ENCODE measurements around the gene BCL2.

BCL2 gene

DNA sequence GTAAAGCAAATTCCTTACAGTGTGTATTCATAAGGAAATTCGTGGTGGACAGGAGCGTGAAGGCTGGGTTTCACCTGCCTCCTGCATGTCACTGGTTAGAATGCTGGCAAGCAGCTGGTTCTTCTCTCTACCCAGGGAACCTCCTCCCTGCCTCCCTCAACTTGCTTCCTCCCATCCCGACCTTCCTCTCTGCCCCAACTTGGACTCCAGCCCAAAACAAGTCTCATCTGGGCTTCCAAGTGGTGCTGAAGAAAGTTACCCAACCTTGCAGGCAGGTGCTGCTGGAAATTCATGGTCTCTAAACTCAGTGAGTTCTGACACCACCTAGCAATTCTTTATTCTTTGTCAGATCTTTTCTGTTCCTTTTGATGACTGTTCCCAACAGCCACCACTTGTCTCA is 184.5 kb downstream of the BCL2 start:
- DNase-seq: no peak

DNA sequence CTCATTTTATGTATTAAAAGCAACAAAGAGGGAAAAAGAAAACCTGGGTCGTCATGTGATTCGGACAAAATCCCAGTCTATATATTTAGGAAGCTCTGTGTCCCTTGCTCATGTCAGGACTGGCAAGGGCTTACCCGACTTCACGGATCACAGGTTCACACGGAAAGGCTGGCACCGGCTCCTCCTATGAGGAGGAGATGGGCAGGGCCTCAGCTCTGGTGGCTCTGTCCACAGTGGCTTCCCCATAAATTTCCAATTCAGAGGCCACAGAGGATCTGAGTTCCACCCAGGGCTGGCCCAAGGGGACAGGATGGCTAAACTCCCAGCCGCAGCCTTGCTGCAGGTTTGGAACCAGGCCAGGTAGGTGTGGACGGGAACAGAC is 186.8 kb downstream of the BCL2 start:
- no peak for DNase-seq

GRCh38 chr18:63131959-63132818 is 187.4 kb downstream of the BCL2 start:
- no peak for DNase-seq

DNA sequence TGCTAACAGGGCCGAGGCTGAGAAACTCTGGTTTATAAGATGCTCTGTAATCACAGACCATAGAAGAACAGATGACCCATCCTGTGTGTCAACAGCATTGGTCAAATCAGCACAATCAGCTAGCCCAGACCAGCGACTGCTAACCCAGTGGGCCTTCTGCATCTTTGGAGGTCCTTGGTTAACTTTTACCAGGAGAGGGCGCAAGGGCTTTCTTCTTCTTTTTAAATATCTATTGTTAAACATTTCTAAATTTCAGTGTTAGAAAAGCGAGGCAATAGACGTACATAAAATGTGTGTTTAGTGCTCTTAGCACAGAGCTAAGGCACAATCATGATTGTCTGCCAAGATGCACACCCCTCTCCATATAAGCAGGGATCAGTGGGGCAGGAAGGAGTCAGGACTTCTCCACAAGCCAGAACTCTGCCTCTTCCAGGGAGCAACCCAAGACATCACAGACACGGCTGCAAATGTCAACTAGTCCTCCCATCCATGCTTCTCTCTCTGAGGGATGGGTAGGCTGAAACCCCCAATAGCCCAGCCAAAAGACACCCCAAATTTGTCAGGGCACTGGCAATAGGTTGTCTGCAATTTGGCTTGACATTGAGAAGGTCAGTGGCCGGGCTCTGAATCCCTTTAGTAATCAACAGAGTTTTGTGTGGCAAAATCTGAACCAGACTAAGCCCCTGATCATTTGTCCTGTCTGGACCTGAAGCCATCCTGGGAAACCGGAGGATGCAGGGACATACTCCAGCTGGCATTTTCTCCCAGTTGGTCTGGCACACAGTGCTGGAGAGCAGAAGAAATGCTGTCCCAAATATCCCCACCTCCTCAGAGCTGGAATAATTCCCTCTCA is 188.2 kb downstream of the BCL2 start:
- no peak for DNase-seq

GRCh38 chr18:63130176-63130575 is 189.4 kb downstream of the BCL2 start:
- no peak for DNase-seq

GRCh38 chr18:63128237-63128974 is 191.2 kb downstream of the BCL2 start:
- no peak for DNase-seq

DNA sequence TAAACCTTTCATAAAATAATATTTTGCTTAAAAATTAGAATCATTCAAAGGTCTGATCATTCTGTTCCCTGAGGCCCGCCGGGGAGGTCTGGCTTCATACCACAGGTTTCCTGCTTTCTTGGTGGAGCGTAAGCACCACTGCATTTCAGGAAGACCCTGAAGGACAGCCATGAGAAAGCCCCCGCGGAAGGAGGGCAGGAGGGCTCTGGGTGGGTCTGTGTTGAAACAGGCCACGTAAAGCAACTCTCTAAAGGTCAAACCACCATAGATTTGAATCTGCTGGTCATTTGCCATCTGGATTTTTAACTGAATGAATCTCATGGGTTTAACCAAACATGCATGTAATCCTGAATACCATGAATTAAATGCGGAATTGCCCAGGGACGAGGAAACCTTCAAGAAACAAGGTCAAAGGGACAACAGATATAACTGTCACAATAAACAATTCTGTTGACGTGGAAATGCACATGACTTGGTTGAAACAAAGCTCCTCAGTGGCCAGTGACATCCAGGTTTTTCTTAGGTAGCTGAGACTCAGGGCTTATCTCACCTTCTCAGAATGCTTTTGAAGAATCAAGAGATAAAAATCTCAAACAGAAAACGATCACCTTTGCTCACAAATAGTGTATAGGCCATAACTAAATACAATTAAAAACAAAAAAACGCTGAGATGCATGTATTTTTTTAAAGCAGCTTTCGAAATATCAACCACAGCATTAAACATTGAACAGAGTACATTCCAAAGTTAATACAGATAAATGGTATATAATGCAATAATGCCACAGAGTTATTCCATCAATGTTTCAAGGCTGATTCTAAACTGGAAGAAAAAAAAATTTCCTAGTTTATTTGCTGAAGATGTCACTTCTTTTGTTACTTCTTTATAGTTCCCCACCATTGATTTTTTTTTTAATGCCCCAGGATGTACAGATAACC is 193.2 kb downstream of the BCL2 start:
- DNase-seq: no peak

GRCh38 chr18:63120620-63121019 is 198.9 kb downstream of the BCL2 start:
- DNase-seq: no peak

DNA sequence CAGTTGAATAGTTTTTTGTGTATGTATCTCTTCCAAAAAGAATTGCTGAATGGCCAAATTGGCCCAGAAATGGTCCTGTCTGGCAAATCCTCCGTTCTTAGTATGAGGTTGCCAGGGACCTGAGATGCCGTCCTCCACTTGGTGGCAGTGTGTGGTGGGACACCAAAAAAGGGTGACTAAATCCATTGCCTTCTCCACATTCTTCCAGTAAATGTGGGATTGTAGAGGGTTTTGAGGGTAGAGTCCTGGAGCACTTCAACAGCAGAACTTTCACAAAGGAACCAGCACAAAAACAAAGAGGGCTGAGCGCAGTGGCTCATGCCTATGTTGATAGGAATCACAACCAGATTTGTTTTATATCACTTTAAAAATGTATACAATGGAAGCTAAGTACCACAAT is 199.9 kb downstream of the BCL2 start:
- no peak for DNase-seq

DNA sequence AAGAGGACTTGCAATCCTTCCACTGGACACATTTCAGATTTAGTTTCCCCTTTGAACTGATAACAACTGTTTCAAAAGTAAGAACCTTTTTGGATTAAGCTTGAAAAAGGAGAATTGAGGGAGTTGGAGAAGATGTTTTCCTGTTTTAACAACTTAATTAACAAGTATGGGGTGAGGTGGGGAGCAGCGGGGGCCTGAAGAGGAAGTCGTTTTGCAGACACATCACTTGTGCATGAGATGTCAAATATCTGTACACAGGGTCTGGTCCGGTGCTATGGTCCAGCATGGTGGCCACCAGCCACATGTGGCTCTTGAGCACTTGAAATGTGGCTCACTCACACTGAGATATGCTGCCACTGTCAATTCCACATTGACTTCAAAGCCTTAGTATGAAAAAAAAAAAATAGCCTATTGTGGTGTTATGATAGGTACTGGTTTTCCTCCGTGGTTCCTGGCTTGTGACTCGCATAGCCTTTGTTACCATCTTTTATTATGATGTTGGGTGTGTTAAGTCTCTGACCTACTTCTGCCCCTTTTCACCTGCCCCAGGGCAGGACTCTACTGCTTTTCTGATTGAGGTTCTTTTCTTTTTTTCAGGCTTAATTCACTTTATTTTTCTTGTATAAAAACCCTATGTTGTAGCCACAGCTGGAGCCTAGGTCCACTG is 205.5 kb downstream of the BCL2 start:
- DNase-seq: no peak

GRCh38 chr18:63112706-63113105 is 206.9 kb downstream of the BCL2 start:
- no peak for DNase-seq

- DNase-seq: no peak
These were observed 207.7 kb downstream of the BCL2 start for GRCh38 chr18:63111671-63112402.

GRCh38 chr18:63109802-63110201 is 209.8 kb downstream of the BCL2 start:
- no peak for DNase-seq

- no peak for DNase-seq
These were observed 210.5 kb downstream of the BCL2 start for GRCh38 chr18:63109022-63109421.

DNA sequence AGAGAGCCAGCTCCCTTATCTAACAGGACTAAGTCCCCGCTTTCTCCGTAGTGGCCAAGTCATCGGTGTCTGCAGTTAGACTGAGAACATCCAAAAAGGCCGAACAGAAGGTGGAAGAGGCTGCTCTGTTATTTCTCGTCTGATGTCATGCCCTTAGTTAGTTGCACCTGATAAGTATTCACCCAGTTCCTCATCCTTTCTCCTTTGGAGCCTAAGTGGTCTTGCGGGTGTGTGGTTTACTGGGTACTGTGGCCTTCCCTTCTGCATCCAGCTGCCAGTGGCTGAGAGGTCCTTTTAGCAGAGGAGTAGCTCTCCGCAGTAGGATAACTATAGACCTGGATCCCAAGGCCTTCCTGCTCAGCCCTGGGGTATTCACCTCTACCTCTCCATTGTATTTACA is 211.6 kb downstream of the BCL2 start:
- no peak for DNase-seq

DNA sequence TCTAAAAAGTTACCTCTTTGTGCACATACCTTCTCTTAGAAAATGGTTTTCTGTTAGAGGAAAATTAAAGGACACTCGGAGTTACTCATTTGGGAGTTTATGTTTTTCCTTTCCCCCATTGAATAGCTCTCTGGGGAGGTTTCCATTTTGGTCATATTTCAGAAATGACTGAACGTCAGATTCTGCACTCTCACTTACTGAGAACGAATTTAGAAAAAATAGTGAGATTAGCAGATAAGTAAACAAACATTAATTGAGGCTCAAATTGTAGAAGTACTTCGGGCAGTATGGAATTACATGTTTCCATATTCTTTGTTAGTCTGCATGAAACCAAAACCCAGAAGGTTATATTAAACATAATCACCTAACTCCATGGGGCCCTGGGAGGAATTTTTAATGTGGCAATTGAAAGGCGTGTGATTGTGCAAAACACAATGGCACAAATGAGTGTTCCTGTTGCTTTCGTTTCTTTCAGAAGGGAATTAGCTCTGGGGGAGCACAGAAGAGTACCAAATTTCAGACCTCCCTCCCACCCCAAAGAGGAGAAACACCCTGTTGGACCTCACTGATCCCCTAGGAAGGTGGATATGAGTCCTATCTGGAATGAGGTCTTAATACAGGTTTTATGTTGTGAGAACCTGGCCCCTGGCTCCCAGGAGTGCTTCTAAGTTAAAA is 212.3 kb downstream of the BCL2 start:
- DNase-seq: no peak

GRCh38 chr18:63106727-63107126 is 212.8 kb downstream of the BCL2 start:
- DNase-seq: no peak

DNA sequence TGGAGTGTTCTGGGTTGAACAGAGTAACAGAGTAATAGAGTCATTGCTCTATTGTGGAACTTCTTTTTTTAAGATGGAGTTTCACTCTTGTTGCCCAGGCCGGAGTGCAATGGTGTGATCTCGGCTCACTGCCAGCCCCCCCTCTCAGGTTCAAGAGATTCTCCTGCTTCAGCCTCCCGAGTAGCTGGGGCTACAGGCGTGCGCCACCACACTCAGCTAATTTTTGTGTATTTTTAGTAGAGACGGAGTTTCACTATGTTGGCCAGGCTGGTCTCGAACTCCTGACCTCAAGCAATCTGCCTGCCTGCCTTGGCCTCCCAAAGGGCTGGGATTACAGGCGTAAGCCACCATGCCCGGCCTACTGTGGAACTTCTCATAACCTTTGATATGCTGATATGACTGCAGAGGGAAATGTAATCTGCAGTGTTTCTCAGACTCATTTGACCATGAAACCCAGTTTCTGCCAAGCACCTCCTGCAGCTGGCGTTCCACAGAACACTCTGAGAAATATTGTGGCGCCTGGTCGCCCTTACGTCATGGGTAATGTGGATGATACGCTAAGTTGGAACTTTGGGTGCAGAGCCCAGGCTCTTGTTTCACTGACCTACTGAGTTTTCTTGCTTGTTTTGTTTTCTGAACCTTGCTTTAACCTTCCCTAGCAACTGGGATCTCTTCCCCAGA is 213.8 kb downstream of the BCL2 start:
- no peak for DNase-seq

DNA sequence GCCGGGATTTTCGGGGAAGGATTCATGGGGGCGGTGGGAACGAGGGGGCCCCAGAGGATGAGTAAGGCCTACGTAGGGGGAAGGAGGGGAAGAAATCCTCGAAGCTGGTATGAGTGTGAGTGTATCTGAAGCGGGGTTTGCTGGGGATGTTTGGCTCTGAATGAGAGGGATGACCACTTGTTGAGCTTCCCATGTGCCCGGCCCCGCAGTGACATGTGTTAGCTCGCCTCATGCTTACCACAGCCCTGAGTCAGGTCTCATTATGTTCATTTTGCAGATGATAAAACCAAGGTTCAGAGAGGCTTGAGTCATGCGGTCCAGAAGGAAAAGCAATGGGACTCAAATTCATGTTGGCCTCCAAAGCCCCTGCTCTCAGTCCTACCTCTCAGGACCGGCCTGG is 214.7 kb downstream of the BCL2 start:
- DNase-seq: no peak

Measured in NCI-H187 treated with DMSO at 0.1 percent for 48 hours (cell line).